Measurements from ENCODE around the gene SLC29A3. TPM values are rescaled to one million over a fixed set of nuclear protein-coding genes. Genes with fewer than 3 reads are reported as not detected.

The SLC29A3 gene
- total and polyA plus RNA-seq, 2 donors from 2014 or later, result 5.3 to 5.7 TPM

DNA sequence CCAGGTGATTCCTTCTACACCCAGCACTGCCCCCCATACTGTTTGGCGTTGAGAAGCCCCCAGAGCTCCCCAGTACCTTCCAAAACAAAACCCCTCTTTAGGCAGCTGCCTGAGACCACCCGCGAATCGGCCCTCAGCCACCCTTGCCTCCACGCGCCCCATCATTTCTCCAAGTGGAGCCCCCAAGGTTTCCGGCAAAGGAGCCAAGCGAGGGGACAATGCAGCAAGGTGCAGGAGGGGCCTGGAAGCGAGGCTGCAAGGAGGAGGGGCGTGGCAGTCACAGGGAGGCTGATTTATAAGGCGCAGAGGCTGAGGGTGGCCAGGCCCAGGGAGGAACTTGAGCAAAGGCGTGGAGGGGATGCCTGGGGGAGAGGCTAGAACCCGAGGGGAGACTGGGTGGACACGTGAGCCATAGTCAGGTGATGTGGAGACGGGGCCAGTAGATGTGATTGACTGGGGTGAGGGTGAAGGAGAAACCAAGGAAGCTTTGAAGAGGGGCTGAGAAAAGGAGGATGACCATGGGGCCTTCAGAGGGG, 16.2 kb downstream of the SLC29A3 start:
- no peak for FAIRE-seq
- Histone ChIP-seq H3K9ac (ENCODE audit: low read length in 3 of 3) (no peak overlapping the region), H3K36me3 (ENCODE audit: control insufficient read depth in 2 of 3, insufficient read depth in 3 of 3, low read length in 3 of 3) (no peaks in the 10 kb centered on the region), H3K4me3 (ENCODE audit: low read length in 3 of 3) (no peak overlapping the region), H3K27me3 (ENCODE audit: control insufficient read depth, insufficient read depth, low read length) (no peaks in the 10 kb centered on the region), H3K27ac (ENCODE audit: low read depth in 2 of 2, low read length in 2 of 2) (no peak overlapping the region), H3K9me3 (ENCODE audit: control insufficient read depth in 2 of 3, insufficient read depth in 1 of 3, low read length in 3 of 3) (no peaks in the 10 kb centered on the region), H3K4me1 (ENCODE audit: control insufficient read depth in 2 of 3, insufficient read depth in 2 of 3, low read depth in 1 of 3, low read length in 3 of 3) (peaks cover 6 to 30% (median 14%) of the 10 kb centered on the region in 3 donors)
- intact Hi-C loops (cut with DNase I), result no loop called here
- DNase-seq, result no peak
- no peak for TF ChIP-seq CTCF (IDR thresholded peaks at IDR 0.05; ENCODE audit: borderline replicate concordance, extremely low read depth, insufficient read depth)

- intact Hi-C loops (cut with DNase I), result no loop called here
- TF ChIP-seq CTCF (IDR thresholded peaks at IDR 0.05; ENCODE audit: borderline replicate concordance, extremely low read depth, insufficient read depth), result no peak
- Histone ChIP-seq H3K9ac (ENCODE audit: low read length in 3 of 3) (peak overlapping the region in 1 of 3 donors; percentile 10), H3K27me3 (ENCODE audit: control insufficient read depth, insufficient read depth, low read length) (no peaks in the 10 kb centered on the region), H3K9me3 (ENCODE audit: control insufficient read depth in 2 of 3, insufficient read depth in 1 of 3, low read length in 3 of 3) (no peaks in the 10 kb centered on the region), H3K27ac (ENCODE audit: low read depth in 2 of 2, low read length in 2 of 2) (peak overlapping the region in 1 of 2 donors; percentile 57), H3K36me3 (ENCODE audit: control insufficient read depth in 2 of 3, insufficient read depth in 3 of 3, low read length in 3 of 3) (no peaks in the 10 kb centered on the region), H3K4me3 (ENCODE audit: low read length in 3 of 3) (no peak overlapping the region), H3K4me1 (ENCODE audit: control insufficient read depth in 2 of 3, insufficient read depth in 2 of 3, low read depth in 1 of 3, low read length in 3 of 3) (peaks cover 6 to 30% (median 14%) of the 10 kb centered on the region in 3 donors)
- FAIRE-seq (no peak), DNase-seq (no peak)
Observed at GRCh38 chr10:71336632-71337031, 17.6 kb downstream of the SLC29A3 start.

GRCh38 chr10:71337219-71337701, 18.2 kb downstream of the SLC29A3 start:
- Histone ChIP-seq H3K36me3 (ENCODE audit: control insufficient read depth in 2 of 3, insufficient read depth in 3 of 3, low read length in 3 of 3) (no peaks in the 10 kb centered on the region), H3K9me3 (ENCODE audit: control insufficient read depth in 2 of 3, insufficient read depth in 1 of 3, low read length in 3 of 3) (no peaks in the 10 kb centered on the region), H3K4me3 (ENCODE audit: low read length in 3 of 3) (no peak overlapping the region), H3K27ac (ENCODE audit: low read depth in 2 of 2, low read length in 2 of 2) (peak overlapping the region; percentile 20 to 57), H3K27me3 (ENCODE audit: control insufficient read depth, insufficient read depth, low read length) (no peaks in the 10 kb centered on the region), H3K4me1 (ENCODE audit: control insufficient read depth in 2 of 3, insufficient read depth in 2 of 3, low read depth in 1 of 3, low read length in 3 of 3) (peaks cover 6 to 30% (median 14%) of the 10 kb centered on the region in 3 donors), H3K9ac (ENCODE audit: low read length in 3 of 3) (no peak overlapping the region)
- DNase-seq (peak; percentile 86 to 92 (median 88)), FAIRE-seq (no peak)
- intact Hi-C loops (cut with DNase I), result no loop called here
- TF ChIP-seq CTCF (IDR thresholded peaks at IDR 0.05; ENCODE audit: borderline replicate concordance, extremely low read depth, insufficient read depth), result no peak
